Measurements from ENCODE around the gene ARHGEF16. TPM values are rescaled to one million over a fixed set of nuclear protein-coding genes. Genes with fewer than 3 reads are reported as not detected.

Gene ARHGEF16
- total RNA-seq, 1 experiment from 2014 or later: 10.1 TPM

GRCh38 chr1:3441410-3441847, 13.0 kb upstream of the ARHGEF16 start:
- Histone ChIP-seq H3K27me3 (ENCODE audit: control insufficient read depth, insufficient read depth, low read length) (no peaks in the 10 kb centered on the region; the same call in 1 of the 2 replicates), H3K4me3 (ENCODE audit: low read depth in 2 of 2, low read length in 2 of 2) (no peak overlapping the region), H3K9me3 (ENCODE audit: control insufficient read depth, insufficient read depth, low read depth, low read length) (no peaks in the 10 kb centered on the region), H3K4me1 (ENCODE audit: control insufficient read depth, insufficient read depth, low read length) (no peaks in the 10 kb centered on the region), H3K27ac (ENCODE audit: low read length) (no peak overlapping the region), H3K36me3 (ENCODE audit: control insufficient read depth, insufficient read depth, low read length) (no peaks in the 10 kb centered on the region)
- CTCF ChIA-PET: no interaction called here
- ATAC-seq: no peak
- intact Hi-C loops (cut with micrococcal nuclease; ENCODE audit: unreplicated experiment): no loop called here
- POLR2A ChIA-PET: interaction anchor here (0.6 kb wide), 1 partner anchor 110 kb away, joined by 3 read pairs; no protein-coding TSS in a partner anchor
- no peak for DNase-seq (ENCODE audit: low read depth, low spot score)
- in situ Hi-C loops (cut with HindIII; ENCODE audit: low pct_unique_long_range_greater_than_20kb, low sequenced_read_pairs): no loop called here
- no peak for TF ChIP-seq SIN3A (IDR thresholded peaks at IDR 0.05; ENCODE audit: borderline replicate concordance, insufficient read depth, low read depth, low read length)
- BruUV-seq (replicated peaks): no TSS peak

GRCh38 chr1:3441880-3442279, 12.6 kb upstream of the ARHGEF16 start:
- in situ Hi-C loops (cut with HindIII; ENCODE audit: low pct_unique_long_range_greater_than_20kb, low sequenced_read_pairs): no loop called here
- CTCF ChIA-PET: no interaction called here

More at GRCh38 chr1:3441880-3442279, 12.6 kb upstream of the ARHGEF16 start:
- ATAC-seq: no peak
- no peaks in the 10 kb centered on the region; the same call in 1 of the 2 replicates for H3K27me3 ChIP-seq (ENCODE audit: control insufficient read depth, insufficient read depth, low read length)
- H3K27ac ChIP-seq (ENCODE audit: low read length): no peak overlapping the region
- no peaks in the 10 kb centered on the region for H3K9me3 ChIP-seq (ENCODE audit: control insufficient read depth, insufficient read depth, low read depth, low read length)
- no TSS peak for BruUV-seq (replicated peaks)
- H3K36me3 ChIP-seq (ENCODE audit: control insufficient read depth, insufficient read depth, low read length): no peaks in the 10 kb centered on the region
- intact Hi-C loops (cut with micrococcal nuclease; ENCODE audit: unreplicated experiment): no loop called here
- H3K4me3 ChIP-seq (ENCODE audit: low read depth in 2 of 2, low read length in 2 of 2): no peak overlapping the region
- TF ChIP-seq CTCF (IDR thresholded peaks at IDR 0.05): no peak
- TF ChIP-seq SIN3A (IDR thresholded peaks at IDR 0.05; ENCODE audit: borderline replicate concordance, insufficient read depth, low read depth, low read length): no peak
- TF ChIP-seq TCF7L2 (IDR thresholded peaks at IDR 0.05; ENCODE audit: low read depth, low read length): no peak
- no peak for TF ChIP-seq POLR2AphosphoS5 (IDR thresholded peaks at IDR 0.05; ENCODE audit: low read depth, low read length)
- no peak for TF ChIP-seq REST (IDR thresholded peaks at IDR 0.05; ENCODE audit: insufficient read depth in 1 of 2, low read depth in 2 of 2, low read length in 1 of 2)
- no peak for DNase-seq (ENCODE audit: low read depth, low spot score)
- no peaks in the 10 kb centered on the region for H3K4me1 ChIP-seq (ENCODE audit: control insufficient read depth, insufficient read depth, low read length)
- POLR2A ChIA-PET: no interaction called here
